ENCODE data around the gene DOK7. TPM values are rescaled to one million over a fixed set of nuclear protein-coding genes. Genes with fewer than 3 reads are reported as not detected.

The DOK7 gene
- total and polyA plus RNA-seq, 2 donors (not counting 3 experiments of a cell fraction or from before 2014, with no cell fraction given) = not detected

DNA sequence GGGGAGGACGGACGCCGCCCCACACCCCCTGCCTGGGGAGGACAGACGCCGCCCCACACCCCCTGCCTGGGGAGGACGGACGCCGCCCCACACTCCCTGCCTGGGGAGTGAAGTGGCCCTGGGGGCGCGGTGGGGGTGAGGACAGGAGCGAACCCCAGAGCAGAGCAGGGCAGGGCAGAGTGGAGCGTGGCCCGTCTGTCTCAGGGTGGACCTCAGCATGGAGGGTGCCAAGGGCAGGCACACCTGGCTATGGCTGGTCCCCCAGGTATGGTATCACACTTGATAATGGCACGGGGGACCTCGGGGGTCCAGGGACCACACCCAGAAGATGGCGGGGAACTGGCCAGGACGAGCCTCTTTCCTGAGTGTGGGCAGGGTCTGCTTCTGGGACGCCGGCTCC, 59.5 kb downstream of the DOK7 start:
- BruUV-seq (replicated peaks) = no TSS peak
- DNase-seq (ENCODE audit: low read depth, low spot score) (no peak), FAIRE-seq (no peak)
- no peaks in the 10 kb centered on the region for H3K9me1 ChIP-seq (replicated peaks; ENCODE audit: control insufficient read depth, extremely low read depth, insufficient read depth, low read length)
- no peak overlapping the region for H3K4me3 ChIP-seq (replicated peaks in 1 of 3; ENCODE audit: insufficient read depth in 1 of 3, low read depth in 1 of 3, low read length in 3 of 3)
- intact Hi-C loops (cut with micrococcal nuclease) (no loop called here), dilution Hi-C loops (cut with MboI; ENCODE audit: extremely low pct_ligation_motif_present, low sequenced_read_pairs) (no loop called here)
- TF ChIP-seq MYC (IDR thresholded peaks at IDR 0.05; ENCODE audit: low read depth, low read length) (no peak), JUN (IDR thresholded peaks at IDR 0.05; ENCODE audit: borderline replicate concordance, insufficient read depth, insufficient read length, low read depth) (no peak), POLR2AphosphoS5 (IDR thresholded peaks at IDR 0.05; ENCODE audit: insufficient read depth, low read depth, low read length) (no peak), EZH2 (IDR thresholded peaks at IDR 0.05; ENCODE audit: borderline replicate concordance, low read depth, low read length, severe bottlenecking) (no peak), GATA2 (IDR thresholded peaks at IDR 0.05; ENCODE audit: insufficient read depth, insufficient read length, low read depth, low read length) (no peak), MAX (IDR thresholded peaks at IDR 0.05; ENCODE audit: insufficient read depth, insufficient read length) (no peak), FOS (IDR thresholded peaks at IDR 0.05; ENCODE audit: borderline replicate concordance, insufficient read depth, low read length) (no peak), POLR2A (IDR thresholded peaks at IDR 0.05; ENCODE audit: low read depth, low read length) (no peak), CTCF (IDR thresholded peaks at IDR 0.05; ENCODE audit: extremely low read depth in 1 of 2, insufficient read depth in 1 of 2, low read depth in 1 of 2, low read length in 2 of 2) (no peak)
- H3K36me3 ChIP-seq (ENCODE audit: control insufficient read depth in 2 of 2, extremely low read depth in 1 of 2, insufficient read depth in 2 of 2, low read length in 2 of 2) = peaks cover 9 to 43% of the 10 kb centered on the region in 2 experiments
- peaks cover 7% of the 10 kb centered on the region for H3K79me2 ChIP-seq (ENCODE audit: control insufficient read depth, insufficient read depth, low read length)
- POLR2A ChIA-PET = no interaction called here
- H3K4me1 ChIP-seq (ENCODE audit: control insufficient read depth, extremely low read depth, insufficient read depth, low read length) = no peaks in the 10 kb centered on the region
- no peaks in the 10 kb centered on the region for H4K20me1 ChIP-seq (replicated peaks; ENCODE audit: control insufficient read depth, extremely low read depth, insufficient read depth, low read length)
- no peak overlapping the region for H3K9ac ChIP-seq (replicated peaks; ENCODE audit: extremely low read depth, insufficient read depth, low read length)
- no peaks in the 10 kb centered on the region for H3K9me3 ChIP-seq (replicated peaks; ENCODE audit: control insufficient read depth, insufficient read depth, low read length)
- no peak overlapping the region for H2AFZ ChIP-seq (ENCODE audit: low read depth, low read length)
- no peak overlapping the region for H3K4me2 ChIP-seq (ENCODE audit: insufficient read depth, low read length)
- CTCF ChIA-PET = no interaction called here
- no peak overlapping the region for H3K27ac ChIP-seq (ENCODE audit: insufficient read depth, low read depth, low read length)
- no peaks in the 10 kb centered on the region for H3K27me3 ChIP-seq (ENCODE audit: control insufficient read depth in 2 of 2, insufficient read depth in 2 of 2, low read length in 2 of 2)

Data from endothelial cell of umbilical vein (primary cell).